PFSK-1 (cell line): ENCODE data around the gene KCNRG.

Source experiments
- REST ChIP-seq, 2 experiments: IDR thresholded peaks; 2 replicates each; pipeline versions ENCODE4 v1.6.1 to v1.8.0; 2011 to 2012; ENCODE audit warnings: low read depth in 2 of 2, low read length in 2 of 2, control low read depth in 1 of 2, inconsistent platforms in 1 of 2, mild to moderate bottlenecking in 1 of 2, moderate library complexity in 1 of 2; ENCODE audit not compliant: insufficient read depth in 1 of 2
- SIN3A ChIP-seq: IDR thresholded peaks from 2 replicates; pipeline ENCODE4 v1.6.1; 2012; ENCODE audit warnings: mild to moderate bottlenecking, low read length, moderate library complexity, borderline replicate concordance; ENCODE audit not compliant: insufficient read depth
- TAF1 ChIP-seq: IDR thresholded peaks from 2 replicates; pipeline ENCODE4 v1.6.1; 2012; ENCODE audit warnings: low read length, control low read depth, borderline replicate concordance; ENCODE audit not compliant: insufficient read depth

- 0 out of 2 replicates have a peak, but pooled peaks have one; percentile 15 for TF ChIP-seq TAF1
- TF ChIP-seq SIN3A = no peak
- no peak for TF ChIP-seq REST (IDR thresholded peaks at IDR 0.05; ENCODE audit: insufficient read depth in 1 of 2, low read depth in 2 of 2, low read length in 2 of 2)
Measured at GRCh38 chr13:49996161-49996915, 18.9 kb upstream of the KCNRG start.
